ENCODE results near the gene TBX5. TPM values are rescaled to one million over a fixed set of nuclear protein-coding genes. Genes with fewer than 3 reads are reported as not detected.

The TBX5 gene
- total and polyA plus RNA-seq, 9 donors: 0.04 to 0.23 (median 0.17) TPM; not detected in 5

DNA sequence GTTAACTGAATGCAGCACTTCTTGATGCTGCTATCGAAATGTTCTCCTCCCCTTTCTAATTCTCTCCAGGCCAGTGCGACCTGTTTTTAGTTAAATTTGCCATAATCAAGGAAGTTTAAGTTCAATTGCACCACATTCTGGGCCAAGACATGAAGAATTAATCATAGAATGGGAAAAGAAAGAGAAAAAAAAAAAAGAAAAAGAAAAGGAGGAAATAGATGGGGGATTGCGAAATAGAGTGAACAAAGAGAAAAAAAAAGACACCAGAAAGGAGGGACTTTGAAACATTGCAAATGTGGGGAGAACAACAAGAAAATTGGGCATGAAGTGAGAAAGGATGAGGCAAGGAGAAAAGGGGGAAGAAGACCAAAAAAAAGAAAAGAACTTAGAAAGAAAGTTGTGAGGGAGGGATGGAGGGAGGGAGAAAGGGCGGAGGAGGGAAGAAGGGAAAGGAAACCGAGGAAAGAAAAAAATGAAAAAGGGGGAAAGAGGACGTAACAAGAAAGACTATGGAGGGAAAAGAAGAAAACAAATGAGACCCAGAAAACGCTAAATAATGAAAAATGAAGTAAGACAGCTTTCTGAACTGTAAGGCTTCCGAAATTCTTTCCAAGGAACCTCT lies 32.8 kb upstream of the TBX5 start:
- 4 to 7% (median 4%) methylated on average over 8 of the region's 8 CpGs for WGBS, 3 donors
- Histone ChIP-seq H3K36me3 (no peaks in the 10 kb centered on the region), H3K27ac (no peak overlapping the region), H3K4me3 (no peak overlapping the region), H3K9me3 (no peaks in the 10 kb centered on the region), H3K27me3 (no peaks in the 10 kb centered on the region), H3K4me1 (ENCODE audit: insufficient read depth) (no peaks in the 10 kb centered on the region)
- intact Hi-C loops (cut with DNase I): no loop called here
- TF ChIP-seq EP300 (IDR thresholded peaks at IDR 0.05): no peak
- no peak for TF ChIP-seq POLR2A (IDR thresholded peaks at IDR 0.05)
- TF ChIP-seq, protein P1, sequence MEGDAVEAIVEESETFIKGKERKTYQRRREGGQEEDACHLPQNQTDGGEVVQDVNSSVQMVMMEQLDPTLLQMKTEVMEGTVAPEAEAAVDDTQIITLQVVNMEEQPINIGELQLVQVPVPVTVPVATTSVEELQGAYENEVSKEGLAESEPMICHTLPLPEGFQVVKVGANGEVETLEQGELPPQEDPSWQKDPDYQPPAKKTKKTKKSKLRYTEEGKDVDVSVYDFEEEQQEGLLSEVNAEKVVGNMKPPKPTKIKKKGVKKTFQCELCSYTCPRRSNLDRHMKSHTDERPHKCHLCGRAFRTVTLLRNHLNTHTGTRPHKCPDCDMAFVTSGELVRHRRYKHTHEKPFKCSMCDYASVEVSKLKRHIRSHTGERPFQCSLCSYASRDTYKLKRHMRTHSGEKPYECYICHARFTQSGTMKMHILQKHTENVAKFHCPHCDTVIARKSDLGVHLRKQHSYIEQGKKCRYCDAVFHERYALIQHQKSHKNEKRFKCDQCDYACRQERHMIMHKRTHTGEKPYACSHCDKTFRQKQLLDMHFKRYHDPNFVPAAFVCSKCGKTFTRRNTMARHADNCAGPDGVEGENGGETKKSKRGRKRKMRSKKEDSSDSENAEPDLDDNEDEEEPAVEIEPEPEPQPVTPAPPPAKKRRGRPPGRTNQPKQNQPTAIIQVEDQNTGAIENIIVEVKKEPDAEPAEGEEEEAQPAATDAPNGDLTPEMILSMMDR (IDR thresholded peaks at IDR 0.05): no peak
- no peak for DNase-seq

- WGBS, 3 donors: 41 to 64% (median 58%) methylated on average over 3 of the region's 3 CpGs
- intact Hi-C loops (cut with DNase I): no loop called here
- no peak overlapping the region for H3K4me3 ChIP-seq
- DNase-seq: no peak
- H3K27ac ChIP-seq: no peak overlapping the region
- no peak for TF ChIP-seq EP300 (IDR thresholded peaks at IDR 0.05)
- TF ChIP-seq, protein P1 (IDR thresholded peaks at IDR 0.05): no peak
- no peak for TF ChIP-seq POLR2A (IDR thresholded peaks at IDR 0.05)
- H3K4me1 ChIP-seq (ENCODE audit: insufficient read depth): no peaks in the 10 kb centered on the region
- H3K36me3 ChIP-seq: no peaks in the 10 kb centered on the region
- H3K27me3 ChIP-seq: no peaks in the 10 kb centered on the region
- H3K9me3 ChIP-seq: no peaks in the 10 kb centered on the region
Observed at GRCh38 chr12:114434341-114434740, 28.4 kb upstream of the TBX5 start.

GRCh38 chr12:114431902-114432301 lies 26.0 kb upstream of the TBX5 start:
- Histone ChIP-seq H3K4me1 (ENCODE audit: insufficient read depth) (no peaks in the 10 kb centered on the region), H3K4me3 (no peak overlapping the region), H3K36me3 (no peaks in the 10 kb centered on the region), H3K27me3 (no peaks in the 10 kb centered on the region), H3K27ac (no peak overlapping the region), H3K9me3 (no peaks in the 10 kb centered on the region)
- no peak for DNase-seq
- no peak for TF ChIP-seq POLR2A (IDR thresholded peaks at IDR 0.05)
- TF ChIP-seq EP300 (IDR thresholded peaks at IDR 0.05): no peak
- TF ChIP-seq, protein P1 (IDR thresholded peaks at IDR 0.05): no peak
- 14 to 38% (median 26%) methylated on average over 1 of the region's 1 CpG for whole genome bisulfite sequencing, 3 donors
- intact Hi-C loops (cut with DNase I): no loop called here

DNA sequence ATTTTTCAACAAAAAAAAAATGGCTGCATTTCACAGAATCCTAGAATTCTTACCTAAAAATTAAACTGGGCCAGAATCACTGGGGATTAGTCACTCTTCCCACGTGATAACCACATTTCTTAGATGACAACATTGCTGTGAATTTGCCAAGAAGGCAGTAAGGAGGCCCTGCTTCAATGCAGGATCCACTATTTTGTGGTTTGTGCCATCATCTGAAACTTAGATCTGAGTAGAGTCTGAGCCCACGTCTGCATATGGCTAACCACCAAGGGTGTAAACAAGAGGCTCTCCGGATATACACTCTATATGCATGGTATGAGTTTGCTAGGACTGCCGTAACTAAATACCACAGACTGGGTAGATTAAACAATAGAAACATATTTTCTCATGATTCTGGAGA lies 24.4 kb upstream of the TBX5 start:
- Histone ChIP-seq H3K36me3 (no peaks in the 10 kb centered on the region), H3K4me3 (no peak overlapping the region), H3K27me3 (no peaks in the 10 kb centered on the region), H3K27ac (no peak overlapping the region), H3K4me1 (ENCODE audit: insufficient read depth) (no peaks in the 10 kb centered on the region), H3K9me3 (no peaks in the 10 kb centered on the region)
- DNase-seq: no peak
- WGBS, 3 donors: 47 to 58% (median 54%) methylated on average over 4 of the region's 4 CpGs
- intact Hi-C loops (cut with DNase I): no loop called here
- TF ChIP-seq POLR2A (IDR thresholded peaks at IDR 0.05): no peak
- TF ChIP-seq, protein P1 (IDR thresholded peaks at IDR 0.05): no peak
